Uterus (tissue), 2 donors: ENCODE data around the gene RPL18.

Experiments used
- POLR2A ChIP-seq, 2 donors: fragments of 450-650 bp; IDR thresholded peaks; one replicate each; pipeline ENCODE4 v1.6.1; 2016; ENCODE audit warnings: antibody characterized with exemption in 2 of 2, mild to moderate bottlenecking in 1 of 2, moderate library complexity in 1 of 2
- TF ChIP-seq, protein P1 (sequence below), 4 experiments: fragments of 200-600 bp in 2 of 4; fragments of 450-650 bp in 2 of 4; sonication (generic) in 2 of 4; IDR thresholded peaks; one replicate each; pipeline ENCODE4 v1.5.1; 2016 to 2019; ENCODE audit warnings: antibody characterized with exemption in 4 of 4, mild to moderate bottlenecking in 2 of 4, moderate library complexity in 1 of 4

DNA sequence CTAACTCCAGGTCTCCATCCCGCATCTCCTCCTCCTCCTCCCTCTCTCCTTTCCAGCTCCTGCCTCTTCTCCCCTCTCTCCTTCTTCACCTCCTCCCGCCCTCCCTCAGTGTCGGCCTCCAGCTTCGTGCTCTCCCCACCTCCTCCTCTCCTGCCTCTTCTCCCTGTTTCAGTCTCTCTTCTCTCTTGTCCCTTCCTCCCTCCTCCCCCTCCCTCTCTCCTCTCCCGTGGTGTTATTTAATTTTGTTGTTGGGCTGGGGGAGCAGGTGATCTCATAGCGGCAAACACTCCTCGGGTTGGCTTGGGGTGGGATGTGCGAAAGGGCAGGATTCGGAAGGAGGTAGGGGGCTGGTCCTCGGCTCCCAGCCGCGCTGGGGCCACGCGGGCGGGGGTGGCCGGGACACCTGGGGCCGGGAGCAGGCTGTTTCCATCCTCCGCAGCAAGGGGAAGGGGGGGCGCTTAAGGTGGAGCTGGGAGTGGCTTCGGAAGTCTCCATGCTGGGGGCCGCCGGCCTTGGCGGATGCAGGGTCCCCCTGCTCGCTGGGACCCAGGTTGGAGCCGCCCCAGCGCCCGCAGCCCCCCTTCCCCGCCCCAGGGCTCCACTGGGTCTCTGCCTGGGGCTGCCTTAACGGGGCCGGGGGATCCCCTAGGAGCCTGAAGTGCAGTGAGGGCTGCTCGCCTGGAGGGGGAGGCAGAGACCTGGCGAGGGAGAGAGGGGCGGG, 27.2 kb upstream of the RPL18 start, which contains the start of gene CA11:
- TF ChIP-seq, protein P1, sequence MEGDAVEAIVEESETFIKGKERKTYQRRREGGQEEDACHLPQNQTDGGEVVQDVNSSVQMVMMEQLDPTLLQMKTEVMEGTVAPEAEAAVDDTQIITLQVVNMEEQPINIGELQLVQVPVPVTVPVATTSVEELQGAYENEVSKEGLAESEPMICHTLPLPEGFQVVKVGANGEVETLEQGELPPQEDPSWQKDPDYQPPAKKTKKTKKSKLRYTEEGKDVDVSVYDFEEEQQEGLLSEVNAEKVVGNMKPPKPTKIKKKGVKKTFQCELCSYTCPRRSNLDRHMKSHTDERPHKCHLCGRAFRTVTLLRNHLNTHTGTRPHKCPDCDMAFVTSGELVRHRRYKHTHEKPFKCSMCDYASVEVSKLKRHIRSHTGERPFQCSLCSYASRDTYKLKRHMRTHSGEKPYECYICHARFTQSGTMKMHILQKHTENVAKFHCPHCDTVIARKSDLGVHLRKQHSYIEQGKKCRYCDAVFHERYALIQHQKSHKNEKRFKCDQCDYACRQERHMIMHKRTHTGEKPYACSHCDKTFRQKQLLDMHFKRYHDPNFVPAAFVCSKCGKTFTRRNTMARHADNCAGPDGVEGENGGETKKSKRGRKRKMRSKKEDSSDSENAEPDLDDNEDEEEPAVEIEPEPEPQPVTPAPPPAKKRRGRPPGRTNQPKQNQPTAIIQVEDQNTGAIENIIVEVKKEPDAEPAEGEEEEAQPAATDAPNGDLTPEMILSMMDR (IDR thresholded peaks at IDR 0.05): peak; percentile 91 to 98 (median 94)
- TF ChIP-seq POLR2A (IDR thresholded peaks at IDR 0.05): peak; percentile 20 to 59
